Bronchial epithelial cell (primary cell): ENCODE results near the gene NOTUM. TPM values are rescaled to one million over a fixed set of nuclear protein-coding genes. Genes with fewer than 3 reads are reported as not detected.
"Not testable (repeated sequence)": the region's sequence is repeated elsewhere in the genome, so short reads cannot be mapped to it uniquely, and the experiment has no call there.

Source experiments
- DNase-seq: peaks from one replicate; pipeline ENCODE4 v3.0.0-alpha.2; 2010; ENCODE audit warnings: low read depth
- FAIRE-seq: peaks from 2 replicates; lab custom pipeline; 2011; peaks lifted over from hg19 to GRCh38; lab: Jason Lieb, UNC
- H3K27me3 ChIP-seq: 2 replicates; pipeline ENCODE4 v1.5.1; 2011; ENCODE audit warnings: low read length; ENCODE audit not compliant: control insufficient read depth, insufficient read depth
- H3K36me3 ChIP-seq: 2 replicates; pipeline ENCODE4 v1.5.1; 2011; ENCODE audit warnings: low read length; ENCODE audit not compliant: control insufficient read depth, insufficient read depth
- H3K4me3 ChIP-seq: 2 replicates; pipeline ENCODE4 v1.5.1; 2011; ENCODE audit warnings: mild to moderate bottlenecking, low read depth, low read length, control low read depth
- total RNA-seq: library from RNA; depleted of rRNA; stranded (reverse); fragments of >200 nt; gene quantifications from 2 replicates; pipeline ENCODE4 v1.2.1, GENCODE V29; 2014
- TF ChIP-seq, protein P1 (sequence below): IDR thresholded peaks from 2 replicates; pipeline ENCODE4 v1.5.1; 2011; ENCODE audit warnings: mild to moderate bottlenecking, moderate library complexity, low read length, control low read depth, inconsistent platforms; ENCODE audit not compliant: insufficient read depth, severe bottlenecking

Gene NOTUM
- total RNA-seq, 1 donor from 2014 or later, result not detected

DNA sequence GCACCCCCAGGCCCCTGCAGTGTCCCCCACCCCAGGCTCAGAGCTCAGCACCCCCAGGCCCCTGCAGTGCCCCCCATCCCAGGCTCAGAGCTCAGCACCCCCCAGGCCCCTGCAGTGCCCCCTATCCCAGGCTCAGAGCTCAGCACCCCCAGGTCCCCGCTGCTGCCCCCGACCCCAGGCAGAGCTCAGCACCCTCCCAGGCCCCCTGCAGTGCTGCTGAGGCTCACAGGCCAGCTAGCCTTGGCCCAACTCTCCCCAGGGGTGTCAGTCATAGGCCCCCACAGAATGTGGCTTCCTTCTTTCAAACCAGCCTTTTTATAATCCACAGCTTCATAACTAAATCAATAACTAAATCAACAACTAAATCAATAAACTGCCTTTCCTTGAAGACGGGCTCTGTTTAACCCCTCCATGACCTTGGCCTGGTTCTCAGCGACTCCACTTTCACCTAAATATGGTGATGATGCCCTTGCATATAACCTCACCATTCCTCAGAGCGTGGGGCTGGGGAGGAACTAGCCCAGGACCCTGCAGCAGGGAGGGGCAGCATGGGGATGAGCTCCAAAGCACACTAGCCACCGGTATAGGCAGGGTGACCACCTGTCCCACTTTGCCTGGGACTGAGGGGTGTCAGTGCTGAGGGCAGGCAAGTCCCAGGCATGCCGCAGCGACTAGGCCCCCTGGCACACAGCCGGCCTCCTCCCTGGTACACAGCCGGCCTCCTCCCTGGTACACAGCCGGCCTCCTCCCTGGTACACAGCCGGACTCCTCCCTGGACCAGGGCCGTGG is 5.0 kb downstream of the NOTUM start:
- H3K4me3 ChIP-seq, result no peak overlapping the region
- no peaks in the 10 kb centered on the region for H3K36me3 ChIP-seq
- TF ChIP-seq, protein P1, sequence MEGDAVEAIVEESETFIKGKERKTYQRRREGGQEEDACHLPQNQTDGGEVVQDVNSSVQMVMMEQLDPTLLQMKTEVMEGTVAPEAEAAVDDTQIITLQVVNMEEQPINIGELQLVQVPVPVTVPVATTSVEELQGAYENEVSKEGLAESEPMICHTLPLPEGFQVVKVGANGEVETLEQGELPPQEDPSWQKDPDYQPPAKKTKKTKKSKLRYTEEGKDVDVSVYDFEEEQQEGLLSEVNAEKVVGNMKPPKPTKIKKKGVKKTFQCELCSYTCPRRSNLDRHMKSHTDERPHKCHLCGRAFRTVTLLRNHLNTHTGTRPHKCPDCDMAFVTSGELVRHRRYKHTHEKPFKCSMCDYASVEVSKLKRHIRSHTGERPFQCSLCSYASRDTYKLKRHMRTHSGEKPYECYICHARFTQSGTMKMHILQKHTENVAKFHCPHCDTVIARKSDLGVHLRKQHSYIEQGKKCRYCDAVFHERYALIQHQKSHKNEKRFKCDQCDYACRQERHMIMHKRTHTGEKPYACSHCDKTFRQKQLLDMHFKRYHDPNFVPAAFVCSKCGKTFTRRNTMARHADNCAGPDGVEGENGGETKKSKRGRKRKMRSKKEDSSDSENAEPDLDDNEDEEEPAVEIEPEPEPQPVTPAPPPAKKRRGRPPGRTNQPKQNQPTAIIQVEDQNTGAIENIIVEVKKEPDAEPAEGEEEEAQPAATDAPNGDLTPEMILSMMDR, result no peak
- FAIRE-seq (no peak), DNase-seq (no peak)
- H3K27me3 ChIP-seq, result peaks cover 24% of the 10 kb centered on the region

- DNase-seq, result no peak
Measured at GRCh38 chr17:81955058-81955681, 5.8 kb downstream of the NOTUM start.

DNA sequence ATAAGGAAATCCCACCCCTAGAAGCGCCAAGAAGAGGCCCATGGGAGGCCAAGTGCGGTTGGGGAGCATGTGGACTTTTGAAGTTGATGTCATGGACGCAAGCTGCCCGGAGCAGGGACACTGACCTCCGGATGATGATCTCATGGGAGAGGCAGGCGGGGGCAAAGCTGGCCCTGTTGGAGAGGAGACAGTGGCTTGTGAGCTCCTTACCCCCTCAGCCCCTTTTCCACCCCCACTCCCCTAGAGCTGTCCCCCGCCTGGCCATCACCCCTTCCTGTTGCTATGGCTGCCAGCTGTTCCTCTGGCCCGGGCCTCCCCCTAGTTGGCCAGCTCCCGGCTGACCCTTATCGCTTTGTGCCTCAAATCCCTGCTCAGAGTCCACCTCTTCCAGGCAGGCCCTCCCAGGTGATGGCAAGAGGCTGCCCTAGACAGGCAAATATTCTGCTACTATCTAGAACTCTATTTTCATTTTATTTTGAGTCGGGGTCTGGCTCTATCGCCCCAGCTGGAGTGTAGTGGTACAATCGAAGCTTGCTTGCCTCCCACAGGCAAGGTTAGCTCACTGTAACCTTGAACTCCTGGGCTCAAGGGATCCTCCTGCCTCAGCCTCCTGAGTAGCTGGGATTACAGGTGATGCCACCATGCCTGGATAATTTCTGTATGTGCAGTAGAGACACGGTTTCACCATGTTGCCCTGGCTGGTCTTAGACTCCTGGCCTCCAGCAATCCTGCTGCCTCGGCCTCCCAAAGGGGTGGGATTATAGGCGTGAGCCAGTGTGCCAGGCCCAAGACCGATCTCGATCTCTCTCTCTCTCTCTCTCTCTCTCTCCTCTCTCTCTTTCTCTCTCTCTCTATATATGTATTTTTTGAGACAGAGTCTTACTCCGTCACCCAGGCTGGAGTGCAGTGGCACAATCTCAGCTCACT is 6.6 kb downstream of the NOTUM start:
- H3K27me3 ChIP-seq, result peaks cover 15% of the 10 kb centered on the region
- H3K4me3 ChIP-seq, result no peak overlapping the region
- no peaks in the 10 kb centered on the region for H3K36me3 ChIP-seq
- TF ChIP-seq, protein P1, result no peak
- DNase-seq (no peak), FAIRE-seq (no peak)

More at GRCh38 chr17:81955058-81955681, 5.8 kb downstream of the NOTUM start:
- Histone ChIP-seq H3K36me3 (no peaks in the 10 kb centered on the region), H3K4me3 (no peak overlapping the region), H3K27me3 (peaks cover 20% of the 10 kb centered on the region)
- TF ChIP-seq, protein P1, result no peak
- no peak for FAIRE-seq

DNA sequence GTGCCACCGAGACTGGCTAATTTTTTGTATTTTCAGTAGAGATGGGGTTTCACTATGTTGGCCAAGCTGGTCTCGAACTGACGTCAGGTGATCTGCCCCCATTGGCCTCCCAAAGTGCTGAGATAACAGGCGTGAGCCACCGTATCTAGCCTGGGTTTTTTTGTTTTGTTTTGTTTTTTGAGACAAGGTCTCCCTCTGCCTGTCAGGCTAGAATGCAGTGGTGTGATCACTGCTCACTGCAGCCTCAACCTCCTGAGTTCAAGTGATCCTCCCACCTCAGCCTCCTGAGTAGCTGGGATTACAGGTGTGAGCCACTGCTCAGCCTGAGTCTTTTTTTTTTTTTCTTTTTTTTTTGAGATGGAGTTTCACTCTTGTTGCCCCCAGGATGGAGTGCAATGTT is 7.5 kb downstream of the NOTUM start:
- H3K27me3 ChIP-seq, DNase-seq, FAIRE-seq, H3K36me3 ChIP-seq, H3K4me3 ChIP-seq: not testable (repeated sequence)

DNA sequence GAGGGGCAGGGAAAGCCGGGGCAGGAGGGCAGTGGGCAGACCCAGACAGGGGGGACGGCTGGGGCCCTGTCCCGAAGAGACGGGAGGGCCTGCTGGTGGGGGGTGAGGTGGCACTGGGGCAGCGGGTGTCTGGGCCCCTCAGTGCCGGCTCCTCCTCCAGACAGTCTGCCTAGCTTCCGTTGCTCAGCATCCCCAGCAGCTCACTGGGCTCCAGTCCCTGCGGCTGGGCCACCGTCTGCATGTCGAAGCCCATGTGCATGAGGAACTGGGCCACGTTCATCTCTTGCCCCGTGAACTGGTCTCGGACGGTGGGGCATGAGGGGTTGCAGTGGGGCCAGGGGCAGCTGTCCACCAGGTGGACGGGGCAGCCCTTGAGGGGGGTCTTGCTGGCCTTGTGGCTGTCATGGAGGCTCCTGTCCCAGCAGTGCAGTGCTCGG is 8.2 kb downstream of the NOTUM start:
- Histone ChIP-seq H3K36me3 (no peaks in the 10 kb centered on the region), H3K27me3 (no peaks in the 10 kb centered on the region), H3K4me3 (no peak overlapping the region)
- no peak for FAIRE-seq
- TF ChIP-seq, protein P1, result no peak
- DNase-seq, result no peak
